ENCODE results near the gene NFKB2. TPM values are rescaled to one million over a fixed set of nuclear protein-coding genes. Genes with fewer than 3 reads are reported as not detected.

Gene NFKB2
- total RNA-seq, 1 donor from 2014 or later: 89.2 TPM

DNA sequence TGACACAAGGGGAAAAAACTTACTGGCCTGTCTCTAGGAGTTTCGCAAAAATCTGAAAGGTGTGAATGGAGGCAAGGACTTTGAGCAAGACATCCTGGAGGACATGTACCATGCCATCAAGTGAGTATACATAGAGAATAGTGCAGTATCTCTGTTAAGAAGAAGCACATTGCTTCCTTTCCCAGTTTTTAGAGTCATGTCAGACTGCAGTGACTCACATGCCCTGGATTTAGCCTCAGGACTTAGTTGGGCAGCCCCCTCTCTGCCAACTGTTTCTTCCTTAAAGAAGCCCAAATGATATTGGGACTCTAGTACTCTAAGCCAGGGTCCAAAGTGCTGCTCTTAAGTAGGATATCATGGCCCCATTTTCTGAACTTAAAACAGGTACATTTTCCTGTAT lies 28.1 kb upstream of the NFKB2 start:
- intact Hi-C loops (cut with DNase I): no loop called here
- Histone ChIP-seq H3K9me3 (no peaks in the 10 kb centered on the region), H3K36me3 (peaks cover 95 to 97% of the 10 kb centered on the region in 2 donors), H3K4me1 (no peaks in the 10 kb centered on the region), H3K27ac (no peak overlapping the region), H3K4me3 (no peak overlapping the region), H3K27me3 (no peaks in the 10 kb centered on the region)
- no peak for DNase-seq (ENCODE audit: low spot score in 2 of 2)
- no peak for TF ChIP-seq CTCF (IDR thresholded peaks at IDR 0.05)

GRCh38 chr10:102368077-102368476 lies 27.4 kb upstream of the NFKB2 start:
- H3K27ac ChIP-seq: no peak overlapping the region
- no peak for DNase-seq (ENCODE audit: low spot score in 2 of 2)
- H3K27me3 ChIP-seq: no peaks in the 10 kb centered on the region
- no peaks in the 10 kb centered on the region for H3K9me3 ChIP-seq
- H3K36me3 ChIP-seq: peaks cover 93 to 94% of the 10 kb centered on the region in 2 donors
- intact Hi-C loops (cut with DNase I): no loop called here
- H3K4me1 ChIP-seq: no peaks in the 10 kb centered on the region
- H3K4me3 ChIP-seq: no peak overlapping the region
- no peak for TF ChIP-seq CTCF (IDR thresholded peaks at IDR 0.05)

DNA sequence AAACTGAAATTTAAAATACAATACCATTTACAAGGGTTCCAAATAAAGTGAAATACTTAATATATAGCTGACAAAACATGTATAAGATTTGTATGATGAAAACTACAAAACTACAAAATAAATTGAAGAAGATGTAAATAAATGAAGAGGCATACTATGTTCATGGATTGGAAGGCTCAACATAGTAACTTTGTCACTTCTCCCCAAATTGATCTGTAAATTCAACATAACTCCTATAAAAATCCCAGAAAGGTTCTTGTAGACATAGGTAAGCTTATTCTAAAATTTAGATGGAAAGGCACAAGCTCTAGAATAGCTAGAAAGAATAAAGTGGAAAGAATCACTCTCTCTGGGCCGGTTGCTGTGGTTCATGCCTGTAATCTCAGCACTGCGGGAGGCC lies 24.2 kb upstream of the NFKB2 start:
- no peaks in the 10 kb centered on the region for H3K9me3 ChIP-seq
- H3K27ac ChIP-seq: no peak overlapping the region
- intact Hi-C loops (cut with DNase I): no loop called here
- no peaks in the 10 kb centered on the region for H3K27me3 ChIP-seq
- peaks cover 91 to 95% of the 10 kb centered on the region in 2 donors for H3K36me3 ChIP-seq
- no peaks in the 10 kb centered on the region for H3K4me1 ChIP-seq
- no peak for DNase-seq (ENCODE audit: low spot score in 2 of 2)
- H3K4me3 ChIP-seq: no peak overlapping the region
- TF ChIP-seq CTCF (IDR thresholded peaks at IDR 0.05): no peak

- no peaks in the 10 kb centered on the region for H3K4me1 ChIP-seq
- peaks cover 91% of the 10 kb centered on the region in 2 donors for H3K36me3 ChIP-seq
- no peak overlapping the region for H3K4me3 ChIP-seq
- no peaks in the 10 kb centered on the region for H3K9me3 ChIP-seq
- no peak for TF ChIP-seq CTCF (IDR thresholded peaks at IDR 0.05)
- intact Hi-C loops (cut with DNase I): no loop called here
- H3K27me3 ChIP-seq: no peaks in the 10 kb centered on the region
- no peak overlapping the region for H3K27ac ChIP-seq
- DNase-seq (ENCODE audit: low spot score in 2 of 2): no peak
Observed at GRCh38 chr10:102375250-102375649, 20.3 kb upstream of the NFKB2 start.

GRCh38 chr10:102375867-102376266 lies 19.6 kb upstream of the NFKB2 start:
- Histone ChIP-seq H3K27me3 (no peaks in the 10 kb centered on the region), H3K27ac (no peak overlapping the region), H3K36me3 (peaks cover 91% of the 10 kb centered on the region in 2 donors), H3K4me3 (no peak overlapping the region), H3K9me3 (no peaks in the 10 kb centered on the region), H3K4me1 (no peaks in the 10 kb centered on the region)
- intact Hi-C loops (cut with DNase I): no loop called here
- DNase-seq (ENCODE audit: low spot score in 2 of 2): no peak
- no peak for TF ChIP-seq CTCF (IDR thresholded peaks at IDR 0.05)

- no peaks in the 10 kb centered on the region for H3K27me3 ChIP-seq
- no peaks in the 10 kb centered on the region for H3K4me1 ChIP-seq
- no peak for TF ChIP-seq CTCF (IDR thresholded peaks at IDR 0.05)
- H3K4me3 ChIP-seq: no peak overlapping the region
- DNase-seq (ENCODE audit: low spot score in 2 of 2): no peak
- no peaks in the 10 kb centered on the region for H3K9me3 ChIP-seq
- H3K36me3 ChIP-seq: peaks cover 90 to 91% of the 10 kb centered on the region in 2 donors
- intact Hi-C loops (cut with DNase I): no loop called here
- H3K27ac ChIP-seq: no peak overlapping the region
Observed at GRCh38 chr10:102376901-102377300, 18.6 kb upstream of the NFKB2 start.
